ENCODE results near the gene ZCCHC2. TPM values are rescaled to one million over a fixed set of nuclear protein-coding genes. Genes with fewer than 3 reads are reported as not detected.

ZCCHC2 gene
- total and polyA plus RNA-seq, 9 of the 15 experiments (the other 6 are each of a cell fraction or from before 2014, with no cell fraction given) = 1.0 to 9.2 (median 6.0) TPM

- TF ChIP-seq, protein P1, sequence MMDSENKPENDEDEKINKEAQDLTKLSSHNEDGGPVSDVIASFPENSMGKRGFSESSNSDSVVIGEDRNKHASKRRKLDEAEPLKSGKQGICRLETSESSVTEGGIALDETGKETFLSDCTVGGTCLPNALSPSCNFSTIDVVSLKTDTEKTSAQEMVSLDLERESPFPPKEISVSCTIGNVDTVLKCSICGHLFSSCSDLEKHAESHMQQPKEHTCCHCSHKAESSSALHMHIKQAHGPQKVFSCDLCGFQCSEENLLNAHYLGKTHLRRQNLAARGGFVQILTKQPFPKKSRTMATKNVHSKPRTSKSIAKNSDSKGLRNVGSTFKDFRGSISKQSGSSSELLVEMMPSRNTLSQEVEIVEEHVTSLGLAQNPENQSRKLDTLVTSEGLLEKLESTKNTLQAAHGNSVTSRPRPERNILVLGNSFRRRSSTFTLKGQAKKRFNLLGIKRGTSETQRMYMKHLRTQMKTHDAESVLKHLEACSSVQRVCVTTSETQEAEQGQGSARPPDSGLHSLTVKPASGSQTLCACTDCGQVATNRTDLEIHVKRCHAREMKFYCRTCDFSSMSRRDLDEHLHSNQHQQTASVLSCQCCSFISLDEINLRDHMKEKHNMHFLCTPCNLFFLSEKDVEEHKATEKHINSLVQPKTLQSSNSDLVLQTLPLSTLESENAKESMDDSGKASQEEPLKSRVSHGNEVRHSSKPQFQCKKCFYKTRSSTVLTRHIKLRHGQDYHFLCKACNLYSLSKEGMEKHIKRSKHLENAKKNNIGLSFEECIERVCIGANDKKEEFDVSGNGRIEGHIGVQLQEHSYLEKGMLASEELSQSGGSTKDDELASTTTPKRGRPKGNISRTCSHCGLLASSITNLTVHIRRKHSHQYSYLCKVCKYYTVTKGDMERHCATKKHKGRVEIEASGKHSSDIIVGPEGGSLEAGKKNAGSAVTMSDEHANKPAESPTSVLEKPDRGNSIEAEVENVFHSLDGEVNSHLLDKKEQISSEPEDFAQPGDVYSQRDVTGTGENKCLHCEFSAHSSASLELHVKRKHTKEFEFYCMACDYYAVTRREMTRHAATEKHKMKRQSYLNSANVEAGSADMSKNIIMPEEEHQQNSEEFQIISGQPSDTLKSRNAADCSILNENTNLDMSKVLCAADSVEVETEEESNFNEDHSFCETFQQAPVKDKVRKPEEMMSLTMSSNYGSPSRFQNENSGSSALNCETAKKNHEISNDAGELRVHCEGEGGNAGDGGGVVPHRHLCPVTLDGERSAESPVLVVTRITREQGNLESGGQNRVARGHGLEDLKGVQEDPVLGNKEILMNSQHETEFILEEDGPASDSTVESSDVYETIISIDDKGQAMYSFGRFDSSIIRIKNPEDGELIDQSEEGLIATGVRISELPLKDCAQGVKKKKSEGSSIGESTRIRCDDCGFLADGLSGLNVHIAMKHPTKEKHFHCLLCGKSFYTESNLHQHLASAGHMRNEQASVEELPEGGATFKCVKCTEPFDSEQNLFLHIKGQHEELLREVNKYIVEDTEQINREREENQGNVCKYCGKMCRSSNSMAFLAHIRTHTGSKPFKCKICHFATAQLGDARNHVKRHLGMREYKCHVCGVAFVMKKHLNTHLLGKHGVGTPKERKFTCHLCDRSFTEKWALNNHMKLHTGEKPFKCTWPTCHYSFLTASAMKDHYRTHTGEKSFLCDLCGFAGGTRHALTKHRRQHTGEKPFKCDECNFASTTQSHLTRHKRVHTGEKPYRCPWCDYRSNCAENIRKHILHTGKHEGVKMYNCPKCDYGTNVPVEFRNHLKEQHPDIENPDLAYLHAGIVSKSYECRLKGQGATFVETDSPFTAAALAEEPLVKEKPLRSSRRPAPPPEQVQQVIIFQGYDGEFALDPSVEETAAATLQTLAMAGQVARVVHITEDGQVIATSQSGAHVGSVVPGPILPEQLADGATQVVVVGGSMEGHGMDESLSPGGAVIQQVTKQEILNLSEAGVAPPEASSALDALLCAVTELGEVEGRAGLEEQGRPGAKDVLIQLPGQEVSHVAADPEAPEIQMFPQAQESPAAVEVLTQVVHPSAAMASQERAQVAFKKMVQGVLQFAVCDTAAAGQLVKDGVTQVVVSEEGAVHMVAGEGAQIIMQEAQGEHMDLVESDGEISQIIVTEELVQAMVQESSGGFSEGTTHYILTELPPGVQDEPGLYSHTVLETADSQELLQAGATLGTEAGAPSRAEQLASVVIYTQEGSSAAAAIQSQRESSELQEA (IDR thresholded peaks at IDR 0.05; ENCODE audit: low read depth) = no peak
- TF ChIP-seq PTTG1 (tag; IDR thresholded peaks at IDR 0.05; ENCODE audit: low read depth) (no peak), BRD9 (IDR thresholded peaks at IDR 0.05; ENCODE audit: low read depth, partially characterized antibody) (no peak), FUS (optimal IDR thresholded peaks at IDR 0.05; ENCODE audit: low read depth, low read length) (no peak), ZNF41 (CRISPR knock-in tag; conservative IDR thresholded peaks at IDR 0.05) (no peak), ZNF324 (CRISPR knock-in tag; IDR thresholded peaks at IDR 0.05) (no peak), CBFA2T3 (IDR thresholded peaks at IDR 0.05) (peak; percentile 53; the same call in 1 of the 2 replicates), ZNF277 (CRISPR knock-in tag; IDR thresholded peaks at IDR 0.05; ENCODE audit: borderline replicate concordance) (no peak), ETS2 (tag; IDR thresholded peaks at IDR 0.05; ENCODE audit: borderline replicate concordance, poor library complexity, severe bottlenecking) (no peak), ATF4 (CRISPR knock-in tag; IDR thresholded peaks at IDR 0.05) (no peak)
- TF ChIP-seq, protein P2, sequence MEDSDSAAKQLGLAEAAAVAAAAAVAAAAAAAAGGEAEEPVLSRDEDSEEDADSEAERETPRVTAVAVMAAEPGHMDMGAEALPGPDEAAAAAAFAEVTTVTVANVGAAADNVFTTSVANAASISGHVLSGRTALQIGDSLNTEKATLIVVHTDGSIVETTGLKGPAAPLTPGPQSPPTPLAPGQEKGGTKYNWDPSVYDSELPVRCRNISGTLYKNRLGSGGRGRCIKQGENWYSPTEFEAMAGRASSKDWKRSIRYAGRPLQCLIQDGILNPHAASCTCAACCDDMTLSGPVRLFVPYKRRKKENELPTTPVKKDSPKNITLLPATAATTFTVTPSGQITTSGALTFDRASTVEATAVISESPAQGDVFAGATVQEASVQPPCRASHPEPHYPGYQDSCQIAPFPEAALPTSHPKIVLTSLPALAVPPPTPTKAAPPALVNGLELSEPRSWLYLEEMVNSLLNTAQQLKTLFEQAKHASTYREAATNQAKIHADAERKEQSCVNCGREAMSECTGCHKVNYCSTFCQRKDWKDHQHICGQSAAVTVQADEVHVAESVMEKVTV (CRISPR knock-in tag; IDR thresholded peaks at IDR 0.05) = no peak
- TF ChIP-seq, protein P3, sequence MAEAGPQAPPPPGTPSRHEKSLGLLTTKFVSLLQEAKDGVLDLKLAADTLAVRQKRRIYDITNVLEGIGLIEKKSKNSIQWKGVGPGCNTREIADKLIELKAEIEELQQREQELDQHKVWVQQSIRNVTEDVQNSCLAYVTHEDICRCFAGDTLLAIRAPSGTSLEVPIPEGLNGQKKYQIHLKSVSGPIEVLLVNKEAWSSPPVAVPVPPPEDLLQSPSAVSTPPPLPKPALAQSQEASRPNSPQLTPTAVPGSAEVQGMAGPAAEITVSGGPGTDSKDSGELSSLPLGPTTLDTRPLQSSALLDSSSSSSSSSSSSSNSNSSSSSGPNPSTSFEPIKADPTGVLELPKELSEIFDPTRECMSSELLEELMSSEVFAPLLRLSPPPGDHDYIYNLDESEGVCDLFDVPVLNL (CRISPR knock-in tag; IDR thresholded peaks at IDR 0.05; ENCODE audit: low read depth) = no peak
- TF ChIP-seq, protein P4, sequence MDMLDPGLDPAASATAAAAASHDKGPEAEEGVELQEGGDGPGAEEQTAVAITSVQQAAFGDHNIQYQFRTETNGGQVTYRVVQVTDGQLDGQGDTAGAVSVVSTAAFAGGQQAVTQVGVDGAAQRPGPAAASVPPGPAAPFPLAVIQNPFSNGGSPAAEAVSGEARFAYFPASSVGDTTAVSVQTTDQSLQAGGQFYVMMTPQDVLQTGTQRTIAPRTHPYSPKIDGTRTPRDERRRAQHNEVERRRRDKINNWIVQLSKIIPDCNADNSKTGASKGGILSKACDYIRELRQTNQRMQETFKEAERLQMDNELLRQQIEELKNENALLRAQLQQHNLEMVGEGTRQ (CRISPR knock-in tag; IDR thresholded peaks at IDR 0.05) = no peak
These were observed 88.0 kb downstream of the ZCCHC2 start (continued) for GRCh38 chr18:62610701-62611411.

Data from K562 (cell line).